Endothelial cell of umbilical vein (primary cell): ENCODE data around the gene CH25H. TPM values are rescaled to one million over a fixed set of nuclear protein-coding genes. Genes with fewer than 3 reads are reported as not detected.

Experiments
- BruUV-seq: library from RNA; stranded (reverse); fragments of 400-500 nt; replicated peaks from 2 replicates; lab custom pipeline; 2021; lab: Mats Ljungman, UMichigan
- CTCF ChIA-PET: fragments of 300-600, 350-600 bp; sonication (Branson Sonifier 250); formaldehyde crosslinking; loops from one replicate; lab custom pipeline; 2021; ENCODE audit warnings: antibody characterized with exemption, inconsistent platforms; lab: Charles Lee
- POLR2A ChIA-PET: fragments of 300-600, 350-600 bp; sonication (Branson Sonifier 250); formaldehyde crosslinking; loops from one replicate; lab custom pipeline; 2021; ENCODE audit warnings: antibody characterized with exemption, inconsistent platforms; lab: Charles Lee
- DNase-seq: peaks from one replicate; pipeline ENCODE4 v3.0.0-alpha.2; 2011; ENCODE audit warnings: low read depth, low spot score
- FAIRE-seq: peaks from 2 replicates; lab custom pipeline; 2011; peaks lifted over from hg19 to GRCh38; lab: Jason Lieb, UNC
- H2AFZ ChIP-seq: 2 replicates; pipeline ENCODE4 v1.6.0; 2012; ENCODE audit warnings: low read depth, low read length, control low read depth, inconsistent platforms
- H3K27ac ChIP-seq: 2 replicates; pipeline ENCODE4 v1.5.1; 2011; ENCODE audit warnings: low read depth, mild to moderate bottlenecking, control low read depth, low read length, moderate library complexity; ENCODE audit not compliant: insufficient read depth
- H3K27me3 ChIP-seq, 2 experiments: 2 replicates each; pipeline versions ENCODE4 v1.6.0 to v1.6.1; 2011; ENCODE audit warnings: low read length in 2 of 2, mixed read lengths in 1 of 2; ENCODE audit not compliant: control insufficient read depth in 2 of 2, insufficient read depth in 2 of 2
- H3K36me3 ChIP-seq, 2 experiments: 2 replicates in 1 of 2; 3 replicates in 1 of 2; pipeline ENCODE4 v1.5.1; 2011; ENCODE audit warnings: low read length in 2 of 2, mild to moderate bottlenecking in 1 of 2, moderate library complexity in 1 of 2; ENCODE audit not compliant: control insufficient read depth in 2 of 2, insufficient read depth in 2 of 2; ENCODE audit errors: extremely low read depth in 1 of 2
- H3K4me1 ChIP-seq: 3 replicates; pipeline ENCODE4 v1.5.1; 2011; ENCODE audit warnings: mild to moderate bottlenecking, low read length; ENCODE audit not compliant: control insufficient read depth, insufficient read depth; ENCODE audit errors: extremely low read depth
- H3K4me2 ChIP-seq: 2 replicates; pipeline ENCODE4 v1.6.1; 2011; ENCODE audit warnings: low read length, control low read depth, mixed read lengths; ENCODE audit not compliant: insufficient read depth
- H3K4me3 ChIP-seq, 3 experiments: fragments of 200-600 bp in 1 of 3; sonication (generic), shearing (Covaris generic) in 1 of 3; replicated peaks in 1 of 3; 2 replicates each; pipeline ENCODE4 v1.5.1; 2011 to 2016; ENCODE audit warnings: control low read depth in 3 of 3, low read length in 3 of 3, mild to moderate bottlenecking in 2 of 3, inconsistent platforms in 1 of 3, low read depth in 1 of 3, moderate library complexity in 1 of 3; ENCODE audit not compliant: insufficient read depth in 1 of 3
- H3K79me2 ChIP-seq: 2 replicates; pipeline ENCODE4 v1.6.0; 2012; ENCODE audit warnings: low read length, inconsistent platforms; ENCODE audit not compliant: control insufficient read depth, insufficient read depth
- H3K9ac ChIP-seq: replicated peaks from 2 replicates; pipeline ENCODE3; 2011; ENCODE audit warnings: low read length, control low read depth; ENCODE audit not compliant: insufficient read depth; ENCODE audit errors: extremely low read depth
- H3K9me1 ChIP-seq: replicated peaks from 3 replicates; pipeline ENCODE4 v1.6.0; 2011; ENCODE audit warnings: mild to moderate bottlenecking, low read length; ENCODE audit not compliant: control insufficient read depth, insufficient read depth; ENCODE audit errors: extremely low read depth
- H3K9me3 ChIP-seq: replicated peaks from 2 replicates; pipeline ENCODE4 v1.5.1; 2012; ENCODE audit warnings: low read length, inconsistent platforms; ENCODE audit not compliant: control insufficient read depth, insufficient read depth
- H4K20me1 ChIP-seq: replicated peaks from 2 replicates; pipeline ENCODE3; 2011; ENCODE audit warnings: mild to moderate bottlenecking, low read length; ENCODE audit not compliant: control insufficient read depth, insufficient read depth; ENCODE audit errors: extremely low read depth
- CTCF ChIP-seq, 2 donors: IDR thresholded peaks; 1 replicate in 1 of 2; 2 replicates in 1 of 2; pipeline ENCODE4 v1.5.1; 2011; ENCODE audit warnings: low read length in 2 of 2, mild to moderate bottlenecking in 2 of 2, moderate library complexity in 2 of 2, control low read depth in 1 of 2, inconsistent platforms in 1 of 2, low read depth in 1 of 2; ENCODE audit not compliant: insufficient read depth in 1 of 2; ENCODE audit errors: extremely low read depth in 1 of 2
- EZH2 ChIP-seq: IDR thresholded peaks from 2 replicates; pipeline ENCODE4 v1.6.1; 2012; ENCODE audit warnings: borderline replicate concordance, low read depth, mild to moderate bottlenecking, moderate library complexity, low read length, inconsistent platforms; ENCODE audit not compliant: severe bottlenecking
- FOS ChIP-seq: IDR thresholded peaks from 2 replicates; pipeline ENCODE4 v1.6.1; 2011; ENCODE audit warnings: mild to moderate bottlenecking, low read length, moderate library complexity, borderline replicate concordance; ENCODE audit not compliant: insufficient read depth
- GATA2 ChIP-seq: IDR thresholded peaks from 2 replicates; pipeline ENCODE4 v1.7.0; 2011; ENCODE audit warnings: low read depth, mild to moderate bottlenecking, moderate library complexity, mixed read lengths, low read length; ENCODE audit not compliant: insufficient read length, insufficient read depth
- JUN ChIP-seq: IDR thresholded peaks from 2 replicates; pipeline ENCODE4 v1.6.1; 2011; ENCODE audit warnings: borderline replicate concordance, low read depth; ENCODE audit not compliant: insufficient read length, insufficient read depth
- MYC ChIP-seq: IDR thresholded peaks from one replicate; pipeline ENCODE4 v1.6.1; 2011; ENCODE audit warnings: mild to moderate bottlenecking, low read depth, low read length
- POLR2A ChIP-seq: IDR thresholded peaks from 2 replicates; pipeline ENCODE4 v1.6.1; 2012; ENCODE audit warnings: low read depth, mild to moderate bottlenecking, control low read depth, low read length
- POLR2AphosphoS5 ChIP-seq: IDR thresholded peaks from 2 replicates; pipeline ENCODE4 v1.6.1; 2012; ENCODE audit warnings: low read depth, mild to moderate bottlenecking, control low read depth, low read length, moderate library complexity; ENCODE audit not compliant: insufficient read depth
- dilution Hi-C: fragments of 300-500 bp; cut with MboI; formaldehyde crosslinking; loops from one replicate; pipeline ENCODE4 v1.15.0; 2019; ENCODE audit warnings: low sequenced_read_pairs; ENCODE audit not compliant: extremely low pct_ligation_motif_present
- intact Hi-C: fragments of 100-400 bp; cut with micrococcal nuclease; formaldehyde crosslinking; loops from one replicate; pipeline ENCODE4 v1.10.0; 2022
- polyA plus RNA-seq, 4 experiments: library from polyadenylated mRNA; depleted of rRNA in 3 of 4; stranded (reverse) in 3 of 4; unstranded in 1 of 4; fragments of >200 nt; gene quantifications; 2 replicates each; pipeline versions ENCODE4 v1.2.1 to v1.2.3, GENCODE V29; 2011 to 2012; ENCODE audit warnings: missing spikeins in 1 of 4
- total RNA-seq: library from RNA; stranded (reverse); gene quantifications from 2 replicates; pipeline ENCODE4 v1.2.3, GENCODE V29; 2021
- TF ChIP-seq, protein P1 (sequence below): IDR thresholded peaks from 2 replicates; pipeline ENCODE4 v1.6.1; 2011; ENCODE audit not compliant: insufficient read depth, insufficient read length

Gene CH25H
- total and polyA plus RNA-seq, 2 donors (not counting 3 experiments of a cell fraction or from before 2014, with no cell fraction given): 0.30 TPM; not detected in 1

DNA sequence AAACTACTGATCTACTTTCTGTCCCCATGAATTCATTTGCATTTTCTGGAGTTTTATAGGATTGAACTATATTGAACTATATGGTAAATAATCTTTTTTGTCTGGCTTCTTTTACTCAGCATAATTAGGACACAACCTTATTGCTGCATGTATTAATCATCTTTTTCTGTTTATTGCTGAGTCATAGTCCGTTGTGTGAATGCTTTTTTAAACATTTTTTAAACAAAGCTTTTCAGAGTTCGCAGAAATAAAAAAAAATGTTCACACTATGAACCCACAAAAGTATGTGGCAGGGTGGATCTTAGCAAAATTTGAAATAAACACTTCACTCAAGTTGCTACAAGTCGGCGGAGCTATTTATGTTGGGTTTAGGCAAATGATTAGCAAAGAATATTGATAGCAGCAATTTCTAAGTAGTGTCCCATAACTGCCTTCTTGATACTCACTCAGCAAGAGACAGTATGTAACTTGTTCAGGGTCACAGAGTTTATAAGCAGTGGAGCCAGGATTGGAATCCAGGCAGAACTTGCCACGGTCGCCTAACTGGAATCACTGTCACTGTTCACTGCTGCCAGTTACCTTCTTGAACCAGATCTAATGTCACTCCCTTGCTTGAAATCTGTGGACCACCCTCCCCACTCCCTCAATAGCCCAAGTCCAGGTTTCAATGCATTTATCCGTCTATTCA is 5.6 kb downstream of the CH25H start:
- Histone ChIP-seq H3K9ac (no peak overlapping the region), H3K27ac (no peak overlapping the region), H3K4me2 (no peak overlapping the region), H3K4me1 (peaks cover under 1% of the 10 kb centered on the region), H3K9me1 (no peaks in the 10 kb centered on the region), H2AFZ (no peak overlapping the region), H3K4me3 (no peak overlapping the region), H3K79me2 (no peaks in the 10 kb centered on the region), H3K9me3 (no peaks in the 10 kb centered on the region), H3K27me3 (peaks cover 15 to 23% of the 10 kb centered on the region in 2 experiments), H4K20me1 (no peaks in the 10 kb centered on the region), H3K36me3 (no peaks in the 10 kb centered on the region)
- ChIA-PET POLR2A (no interaction called here), CTCF (interaction anchor here (0.8 kb wide), 1 partner anchor 9 kb away, joined by 3 read pairs; no protein-coding TSS in a partner anchor)
- FAIRE-seq: peak; percentile 15
- intact Hi-C loops (no loop called here), dilution Hi-C loops (loop anchor here (25.0 kb wide), 1 partner anchor 214 kb away; the partner anchor contains the start of gene FAS)
- no peak for DNase-seq
- no TSS peak for BruUV-seq
- TF ChIP-seq FOS (no peak), JUN (no peak), GATA2 (no peak), EZH2 (no peak), POLR2AphosphoS5 (no peak), MYC (no peak), POLR2A (no peak), CTCF (IDR thresholded peaks at IDR 0.05; ENCODE audit: extremely low read depth in 1 of 2, insufficient read depth in 1 of 2, low read depth in 1 of 2, low read length in 2 of 2) (no peak)
- TF ChIP-seq, protein P1, sequence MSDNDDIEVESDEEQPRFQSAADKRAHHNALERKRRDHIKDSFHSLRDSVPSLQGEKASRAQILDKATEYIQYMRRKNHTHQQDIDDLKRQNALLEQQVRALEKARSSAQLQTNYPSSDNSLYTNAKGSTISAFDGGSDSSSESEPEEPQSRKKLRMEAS: no peak
